Epithelial cell of prostate (primary cell): ENCODE results near the gene DDX31.
A peak's percentile ranks its signal among the peaks of the same experiment; 100 is the strongest.

Experiments used
- DNase-seq: peaks from one replicate; pipeline ENCODE4 v3.0.0-alpha.2; 2011; ENCODE audit warnings: low read depth, low spot score
- H3K27ac ChIP-seq: fragments of 450-650 bp; 2 replicates; pipeline ENCODE4 v1.5.1; 2017; ENCODE audit warnings: mild to moderate bottlenecking

DDX31 gene

DNA sequence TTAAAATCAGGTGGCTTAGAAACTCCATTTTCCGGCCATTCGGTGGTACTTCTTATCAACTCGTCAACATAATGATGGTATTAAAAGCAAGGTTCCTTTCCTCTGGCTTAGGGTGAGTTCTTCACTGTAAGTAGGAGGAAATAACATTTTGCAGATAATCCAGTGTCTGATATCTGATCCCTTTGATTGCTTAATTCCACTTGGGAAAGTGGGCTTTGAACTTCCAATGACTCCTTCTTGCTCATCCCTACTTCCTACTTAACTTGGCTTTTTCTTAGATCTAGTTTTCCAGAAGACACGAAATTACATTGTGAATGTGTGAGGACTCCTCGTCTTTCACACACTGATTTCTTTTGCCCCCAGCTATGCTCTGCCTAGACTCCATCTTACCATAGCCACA lies 31.5 kb downstream of the DDX31 start:
- no peak for DNase-seq
- no peak overlapping the region for H3K27ac ChIP-seq

DNA sequence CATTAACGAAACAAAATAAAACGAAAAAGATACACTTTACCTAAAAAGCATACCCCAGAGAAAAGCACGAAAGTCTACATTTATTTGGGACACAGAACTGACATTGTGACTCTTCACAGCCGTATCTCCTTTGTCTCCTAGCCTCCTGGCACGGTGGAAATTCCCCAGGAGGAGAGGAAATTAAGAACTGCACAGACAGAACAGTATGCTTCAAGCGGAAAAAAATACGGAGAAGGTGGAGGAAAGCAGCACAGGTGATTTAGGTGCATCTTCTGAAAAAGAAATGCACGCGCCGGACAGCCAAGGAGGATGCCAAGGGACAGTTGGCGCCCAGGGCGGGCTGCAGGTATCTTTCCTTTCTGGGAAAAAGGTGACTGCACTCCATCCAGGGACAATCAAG lies 32.0 kb downstream of the DDX31 start:
- no peak overlapping the region for H3K27ac ChIP-seq
- DNase-seq = no peak

DNA sequence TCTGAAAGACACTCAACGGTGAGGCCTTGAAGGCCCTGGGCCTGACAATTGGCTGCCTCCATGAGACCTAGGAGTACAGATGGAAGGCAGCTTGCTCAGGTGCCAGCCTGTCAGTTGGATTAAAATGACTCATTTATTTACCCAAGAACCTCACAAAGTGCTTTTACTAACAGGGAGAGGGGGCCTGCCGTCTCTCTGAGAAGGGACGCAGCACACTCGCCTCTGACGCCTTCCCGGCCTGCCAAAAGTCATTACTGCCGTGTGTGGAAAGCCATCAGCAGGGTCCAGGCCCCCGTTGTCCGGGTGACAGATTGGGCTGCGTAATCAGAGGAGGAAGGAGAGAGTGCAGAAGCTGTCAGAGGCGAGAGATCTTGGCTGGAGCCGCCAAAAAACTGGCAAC lies 32.4 kb downstream of the DDX31 start:
- H3K27ac ChIP-seq = no peak overlapping the region
- DNase-seq = no peak

DNA sequence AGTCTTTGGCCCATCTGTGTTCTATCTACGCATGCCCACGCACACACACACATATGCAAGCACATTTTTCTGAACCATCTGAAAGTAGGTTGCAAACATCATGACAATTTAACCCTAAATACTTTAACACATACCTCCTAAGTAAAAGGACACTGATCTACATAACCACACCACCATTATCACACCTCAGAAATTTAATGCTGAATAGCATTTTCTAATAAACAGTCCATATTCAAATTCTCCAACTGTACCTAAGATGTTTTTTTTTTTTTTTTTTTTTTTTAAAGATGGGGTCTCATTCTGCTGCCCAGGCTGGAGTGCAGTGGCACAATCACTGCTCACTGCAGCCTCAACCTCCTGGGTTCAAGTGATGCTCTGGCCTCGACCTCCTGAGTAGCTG lies 35.5 kb downstream of the DDX31 start:
- DNase-seq = no peak
- no peak overlapping the region for H3K27ac ChIP-seq

GRCh38 chr9:132632413-132633129 lies 37.2 kb downstream of the DDX31 start:
- H3K27ac ChIP-seq = no peak overlapping the region
- DNase-seq = no peak

- DNase-seq = no peak
- peak overlapping the region; percentile 81 for H3K27ac ChIP-seq
These were observed 38.1 kb downstream of the DDX31 start for GRCh38 chr9:132631685-132632084.

DNA sequence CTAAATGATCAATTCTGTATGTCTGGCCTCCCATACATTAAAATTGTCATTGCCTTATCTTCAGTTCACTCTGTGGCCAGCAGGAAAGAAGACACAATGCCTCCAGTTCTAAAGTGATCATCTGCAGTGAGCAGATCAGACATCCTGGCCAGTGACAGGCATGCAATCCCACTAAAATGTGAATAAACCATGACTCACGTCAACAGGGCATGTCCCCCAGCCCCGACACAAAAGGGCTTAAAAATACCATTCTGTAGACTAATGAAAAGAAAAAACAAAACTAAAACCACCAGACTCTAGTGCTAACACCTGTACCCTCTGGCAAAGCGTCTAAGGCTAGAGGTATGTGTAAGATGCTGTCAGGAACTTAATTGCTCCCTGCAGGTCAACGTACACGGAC lies 38.5 kb downstream of the DDX31 start:
- peak; percentile 60 for DNase-seq
- H3K27ac ChIP-seq = peak overlapping the region; percentile 81

DNA sequence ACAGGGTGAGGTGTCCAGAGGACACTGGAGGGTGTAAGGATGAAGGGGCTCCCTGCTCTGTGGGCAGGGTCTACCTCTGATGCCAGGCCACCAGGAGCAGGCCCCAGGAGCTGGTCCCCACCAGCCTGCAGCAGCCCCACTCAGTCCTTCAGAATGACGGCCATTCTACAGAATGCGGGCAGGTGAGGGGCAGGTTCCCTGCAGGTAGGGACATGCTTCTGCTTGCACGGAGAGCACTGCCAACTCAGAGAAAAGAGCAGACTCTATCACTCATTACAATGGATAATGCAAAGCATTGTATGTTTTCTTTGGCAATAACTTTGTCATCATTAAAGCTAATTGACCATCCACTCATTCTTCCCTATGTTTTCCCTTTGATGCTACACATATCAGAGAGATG lies 39.0 kb downstream of the DDX31 start:
- H3K27ac ChIP-seq = peak overlapping the region; percentile 81
- DNase-seq = no peak

GRCh38 chr9:132630116-132630515 lies 39.7 kb downstream of the DDX31 start:
- no peak overlapping the region for H3K27ac ChIP-seq
- no peak for DNase-seq

- DNase-seq = no peak
- no peak overlapping the region for H3K27ac ChIP-seq
These were observed 41.0 kb downstream of the DDX31 start for GRCh38 chr9:132628746-132629145.

DNA sequence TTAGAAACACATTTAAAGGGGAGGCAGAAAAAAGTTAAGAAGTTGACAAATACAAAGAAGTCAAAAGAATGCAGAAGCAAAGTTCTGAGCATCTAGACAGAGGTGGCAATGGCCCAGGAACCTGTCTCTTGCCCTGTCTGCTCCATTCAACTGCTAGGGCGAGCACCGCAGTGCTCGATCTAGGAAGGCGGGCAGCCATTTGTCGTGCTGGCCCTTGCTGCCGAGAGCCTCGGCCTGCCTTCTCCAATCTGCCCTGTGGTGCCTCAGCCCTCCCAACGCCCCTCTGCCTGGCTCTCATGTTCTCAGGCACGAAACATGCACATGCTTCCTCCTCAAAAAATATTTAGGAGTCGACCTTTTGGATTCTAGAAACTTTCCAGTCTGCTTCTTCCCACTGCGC lies 42.2 kb downstream of the DDX31 start:
- DNase-seq = no peak
- H3K27ac ChIP-seq = no peak overlapping the region

DNA sequence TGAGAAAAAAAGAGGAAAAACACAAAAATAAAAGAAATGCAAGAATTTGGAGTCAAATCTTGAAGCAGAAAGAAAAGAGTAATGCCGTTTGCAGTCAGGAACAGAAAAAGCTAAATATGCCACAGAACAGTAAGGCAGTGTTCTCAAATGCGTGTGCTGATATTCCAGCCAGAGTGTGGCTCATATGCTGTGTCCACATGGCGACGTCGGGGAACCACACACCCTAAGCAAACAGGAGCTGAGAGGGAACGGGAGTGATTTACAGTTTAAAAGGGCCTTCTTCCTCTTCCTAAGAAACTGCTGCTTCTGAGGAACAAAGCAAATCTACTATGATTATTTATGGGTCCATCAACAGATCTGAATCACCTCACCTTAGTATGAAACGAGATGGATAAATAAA lies 42.7 kb downstream of the DDX31 start:
- H3K27ac ChIP-seq = no peak overlapping the region
- DNase-seq = no peak

- no peak overlapping the region for H3K27ac ChIP-seq
- no peak for DNase-seq
These were observed 43.5 kb downstream of the DDX31 start for GRCh38 chr9:132626285-132626684.

DNA sequence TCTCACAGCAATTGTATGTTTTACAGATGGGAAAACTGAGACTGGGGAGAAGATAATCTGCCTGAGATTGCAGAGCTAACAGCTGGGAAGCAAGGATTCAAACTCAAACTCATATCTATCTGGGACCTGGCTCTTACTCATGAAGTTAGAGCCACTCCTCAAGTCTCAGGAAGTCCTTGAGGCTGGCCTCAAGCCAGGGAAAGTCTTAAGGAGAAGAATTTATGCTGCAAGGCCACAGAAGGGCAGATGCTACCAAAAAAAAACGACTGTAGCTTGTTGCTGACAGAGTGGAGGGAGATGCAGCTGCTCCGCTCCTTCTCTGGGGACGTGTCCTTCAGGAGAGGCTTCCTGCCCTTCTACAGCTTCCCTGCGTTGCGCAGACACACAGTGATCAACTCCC lies 47.6 kb downstream of the DDX31 start:
- no peak overlapping the region for H3K27ac ChIP-seq
- no peak for DNase-seq

- DNase-seq = no peak
- H3K27ac ChIP-seq = no peak overlapping the region
These were observed 53.1 kb downstream of the DDX31 start for GRCh38 chr9:132616725-132617124.

DNA sequence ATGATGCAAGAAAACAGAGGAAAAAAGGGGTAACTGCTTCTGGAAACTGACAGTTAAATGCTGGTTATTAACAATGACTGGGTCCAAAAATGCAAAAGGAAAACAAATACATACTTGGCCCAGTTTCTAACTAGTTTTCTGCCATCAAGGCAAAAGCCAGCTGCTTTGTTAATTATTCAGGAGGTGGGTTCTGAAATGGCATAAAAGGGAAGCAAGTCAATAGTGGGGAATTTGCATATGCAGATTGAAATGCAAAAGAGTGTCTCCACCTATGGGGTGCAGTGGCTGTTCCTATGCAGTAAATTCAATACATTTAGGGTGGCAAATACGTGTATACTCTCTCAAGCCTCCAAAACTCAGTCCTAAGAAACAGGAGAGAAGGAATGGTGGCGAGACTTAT lies 54.0 kb downstream of the DDX31 start:
- no peak for DNase-seq
- H3K27ac ChIP-seq = no peak overlapping the region

DNA sequence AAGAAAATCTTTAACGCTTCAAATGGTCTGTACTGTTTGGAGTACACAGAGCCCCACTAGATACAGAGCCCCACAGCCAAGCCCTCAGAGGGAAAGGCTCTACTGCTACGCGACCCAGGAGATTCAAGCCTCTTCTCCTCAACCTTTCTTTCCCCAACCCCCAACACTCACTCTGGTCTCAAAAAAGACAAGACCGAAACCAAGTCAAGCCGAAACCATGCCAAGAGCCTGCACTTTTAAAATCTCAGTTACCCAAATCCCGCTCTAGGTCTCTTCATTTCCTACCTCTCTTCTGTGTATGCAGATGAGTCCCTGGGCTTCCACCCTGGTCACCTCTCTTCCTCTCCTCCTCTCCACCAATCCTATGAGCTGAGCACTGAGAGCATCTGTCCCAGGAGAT lies 55.5 kb downstream of the DDX31 start:
- no peak overlapping the region for H3K27ac ChIP-seq
- no peak for DNase-seq

- H3K27ac ChIP-seq = no peak overlapping the region
- DNase-seq = no peak
These were observed 59.1 kb downstream of the DDX31 start for GRCh38 chr9:132610661-132611060.

DNA sequence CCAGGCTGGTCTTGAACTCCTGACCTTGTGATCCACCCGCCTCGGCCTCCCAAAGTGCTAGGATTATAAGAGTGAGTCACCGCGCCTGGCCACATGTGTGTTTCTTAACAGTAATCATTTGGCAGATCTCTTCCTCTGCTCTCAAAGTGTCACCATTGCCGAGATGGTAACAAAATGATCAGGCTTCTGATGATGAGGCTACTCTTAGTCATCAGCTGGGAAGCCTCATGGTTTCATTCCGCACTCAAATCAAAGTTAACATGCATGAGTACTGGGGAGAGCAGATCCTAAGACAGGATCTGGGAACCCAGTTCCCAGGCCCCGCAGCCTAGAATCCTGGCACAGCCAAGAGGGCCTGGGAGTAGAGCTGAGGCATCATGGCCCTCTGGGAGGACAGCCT lies 60.0 kb downstream of the DDX31 start:
- no peak overlapping the region for H3K27ac ChIP-seq
- DNase-seq = peak; percentile 31

DNA sequence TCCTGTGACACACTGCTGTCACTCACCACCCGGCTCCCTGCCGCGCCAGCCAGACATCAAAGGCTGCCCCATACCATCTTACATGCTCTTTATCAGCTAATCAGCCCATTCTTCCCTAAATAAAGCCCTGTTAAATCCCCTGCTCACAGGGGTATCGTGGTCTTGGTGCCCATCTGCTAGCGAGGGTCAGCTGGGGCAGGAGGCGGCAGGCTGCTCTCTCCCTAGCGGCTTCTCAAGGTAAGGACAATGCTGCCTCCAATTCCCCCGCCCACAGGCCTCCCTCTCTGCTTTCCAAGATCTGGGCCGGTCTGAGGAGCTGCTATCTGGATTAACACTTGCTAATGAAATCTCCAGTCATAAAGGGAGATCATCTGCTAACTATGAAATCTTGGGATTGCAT lies 60.6 kb downstream of the DDX31 start:
- no peak for DNase-seq
- no peak overlapping the region for H3K27ac ChIP-seq

DNA sequence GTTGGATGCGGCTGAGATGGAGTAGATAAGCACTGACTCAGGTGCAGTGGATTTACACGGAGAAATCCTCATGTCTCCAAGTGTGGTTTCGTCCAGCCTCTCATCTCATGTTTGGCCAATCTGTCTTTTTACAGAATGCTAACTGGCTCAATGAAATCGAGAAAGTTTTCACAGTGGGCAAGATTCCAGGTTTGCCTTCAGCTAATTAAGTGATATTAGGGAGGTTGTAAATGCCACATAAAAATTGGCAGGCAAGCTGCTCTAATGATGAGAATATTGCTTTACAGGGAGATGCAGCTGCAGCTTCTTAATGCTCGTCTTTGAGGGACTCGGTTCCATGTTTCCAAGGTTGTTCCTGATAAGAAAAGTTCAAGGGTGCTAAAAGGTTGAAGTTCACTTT lies 63.7 kb downstream of the DDX31 start:
- H3K27ac ChIP-seq = no peak overlapping the region
- DNase-seq = no peak

DNA sequence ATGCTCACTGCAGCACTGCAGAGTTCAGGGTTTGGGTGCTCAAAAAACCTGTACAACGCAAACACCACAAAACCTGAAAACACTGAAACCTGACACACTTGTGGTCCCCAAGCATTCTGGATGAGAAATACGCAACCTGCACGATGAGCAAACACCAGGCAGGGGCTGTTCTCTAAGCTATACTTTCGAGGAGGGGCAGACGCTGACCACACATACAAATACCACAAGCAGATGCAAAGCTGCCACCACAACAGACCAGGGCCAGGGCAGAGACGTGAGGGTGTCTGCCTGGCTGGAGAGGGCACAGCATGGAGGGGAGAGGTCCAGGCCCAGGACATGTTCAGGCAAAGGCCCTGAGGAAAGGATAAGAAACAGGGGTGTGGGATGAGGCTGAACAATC lies 64.4 kb downstream of the DDX31 start:
- no peak for DNase-seq

DNA sequence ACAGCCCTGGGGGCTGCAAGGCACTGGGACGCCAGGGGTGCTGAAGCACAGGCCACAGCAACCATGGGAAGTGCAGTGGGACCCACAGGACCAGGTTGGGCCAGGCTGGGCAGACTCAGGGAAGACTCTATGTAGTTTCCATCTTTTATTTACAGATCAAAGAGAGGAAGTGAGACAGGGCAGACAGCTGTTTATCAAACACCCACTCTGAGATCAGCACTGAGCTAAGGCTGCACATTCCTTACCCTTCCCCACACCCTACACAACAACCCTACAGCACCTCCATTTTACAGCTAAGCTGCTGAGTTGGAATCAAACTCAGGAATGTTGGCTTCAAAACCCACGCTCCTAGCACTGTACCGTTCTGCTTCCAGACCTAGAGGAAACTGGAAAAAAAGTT lies 67.6 kb downstream of the DDX31 start:
- DNase-seq = no peak
- H3K27ac ChIP-seq = no peak overlapping the region

More for the DNA sequence above, 64.4 kb downstream of the DDX31 start:
- H3K27ac ChIP-seq = no peak overlapping the region
